CD4-positive, alpha-beta T cell treated with Interleukin-4 for 4 hours (primary cell): Measurements from ENCODE around the gene LTB4R.

Source experiments
- DNase-seq: peaks from one replicate; pipeline ENCODE4 v3.0.0-alpha.2; 2020

The LTB4R gene

GRCh38 chr14:24304019-24304387, 7.3 kb upstream of the LTB4R start:
- DNase-seq: no peak

GRCh38 chr14:24307156-24307574, 4.1 kb upstream of the LTB4R start:
- no peak for DNase-seq

GRCh38 chr14:24307575-24308341, 3.5 kb upstream of the LTB4R start, which contains the start of gene CIDEB:
Gene CIDEB, minus strand, starts transcription at chr14:24307977. Its CDS starts 119 bp downstream, at chr14:24307858.
- DNase-seq: peak; percentile 72

- no peak for DNase-seq
These were observed 2.8 kb upstream of the LTB4R start for GRCh38 chr14:24308342-24309124.

- no peak for DNase-seq
These were observed 1.6 kb upstream of the LTB4R start, which contains the start of gene LTB4R2 for GRCh38 chr14:24309538-24310264. Gene LTB4R2, plus strand, starts transcription at chr14:24310140. Its CDS starts 525 bp downstream, at chr14:24310665.

- DNase-seq: no peak
These were observed 1.0 kb upstream of the LTB4R start for GRCh38 chr14:24310265-24310645.

- peak; percentile 35 for DNase-seq
These were observed 724 bp downstream of the LTB4R start for GRCh38 chr14:24311837-24312615.

- DNase-seq: peak; percentile 56
These were observed 1.6 kb downstream of the LTB4R start for GRCh38 chr14:24312736-24313507.

- no peak for DNase-seq
These were observed 2.6 kb downstream of the LTB4R start for GRCh38 chr14:24313913-24314312.

- DNase-seq: no peak
These were observed 3.3 kb downstream of the LTB4R start for GRCh38 chr14:24314377-24315193.

- DNase-seq: no peak
These were observed 4.0 kb downstream of the LTB4R start for GRCh38 chr14:24315243-24315806.

- DNase-seq: no peak
These were observed 4.7 kb downstream of the LTB4R start for GRCh38 chr14:24315807-24316596.

- no peak for DNase-seq
These were observed 5.3 kb downstream of the LTB4R start for GRCh38 chr14:24316597-24316950.

- no peak for DNase-seq
These were observed 6.0 kb downstream of the LTB4R start for GRCh38 chr14:24317141-24317928.

GRCh38 chr14:24321212-24321975, 10.1 kb downstream of the LTB4R start:
- no peak for DNase-seq

- DNase-seq: no peak
These were observed 11.4 kb downstream of the LTB4R start for GRCh38 chr14:24322672-24323071.

- DNase-seq: no peak
These were observed 12.0 kb downstream of the LTB4R start for GRCh38 chr14:24323341-24323740.

- no peak for DNase-seq
These were observed 12.7 kb downstream of the LTB4R start for GRCh38 chr14:24324024-24324423.
